A172 (cell line): ENCODE results near the gene DARS1. TPM values are rescaled to one million over a fixed set of nuclear protein-coding genes. Genes with fewer than 3 reads are reported as not detected.
A peak's percentile ranks its signal among the peaks of the same experiment; 100 is the strongest.
"Not testable (repeated sequence)": the region's sequence is repeated elsewhere in the genome, so short reads cannot be mapped to it uniquely, and the experiment has no call there.

ENCODE experiments used
- DNase-seq: peaks from one replicate; pipeline ENCODE4 v3.0.0-alpha.2; 2015; ENCODE audit warnings: low spot score
- total RNA-seq: library from RNA; depleted of rRNA; stranded (reverse); fragments of >200 nt; shearing (Covaris generic); gene quantifications from 2 replicates; pipeline ENCODE4 v1.2.3, GENCODE V29; 2014

Gene DARS1
- total RNA-seq, 1 experiment from 2014 or later: 134 TPM

GRCh38 chr2:135945526-135945925 lies 39.9 kb downstream of the DARS1 start:
- DNase-seq: no peak

GRCh38 chr2:135944625-135945024 lies 40.8 kb downstream of the DARS1 start:
- DNase-seq: no peak

- no peak for DNase-seq
These were observed 42.3 kb downstream of the DARS1 start for GRCh38 chr2:135942936-135943688.

GRCh38 chr2:135936524-135936923 lies 48.9 kb downstream of the DARS1 start:
- no peak for DNase-seq

GRCh38 chr2:135935914-135936313 lies 49.5 kb downstream of the DARS1 start:
- DNase-seq: no peak

DNA sequence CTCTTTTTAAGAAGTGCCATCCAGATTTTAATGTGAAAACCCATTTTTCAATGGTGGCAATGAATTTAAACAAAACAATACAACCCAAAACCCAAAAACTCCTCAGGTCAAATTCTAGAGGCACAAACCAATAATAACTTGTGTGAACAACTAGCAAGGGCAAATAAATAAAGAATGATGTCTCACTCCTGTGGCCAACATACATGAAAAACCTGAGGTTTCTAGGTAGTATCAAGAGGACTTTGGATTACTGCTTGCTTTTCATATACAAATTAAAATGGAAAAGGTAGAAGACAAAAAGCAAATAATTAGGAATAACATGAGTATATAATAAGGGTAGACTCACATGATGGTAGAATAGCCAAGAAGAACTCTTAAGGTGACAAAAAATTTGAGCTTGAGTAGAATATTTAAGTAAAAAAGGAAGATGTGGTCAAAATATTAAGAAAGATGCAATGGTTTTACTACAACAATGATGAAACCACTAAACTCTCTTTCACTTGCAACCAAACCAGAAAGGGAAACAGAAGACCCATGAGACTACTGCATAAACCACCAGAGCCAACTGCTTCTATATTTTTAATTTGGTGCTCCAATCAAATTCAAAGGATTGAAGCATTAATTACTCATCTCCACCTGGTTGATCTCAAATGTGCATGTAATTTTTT lies 53.5 kb downstream of the DARS1 start:
- DNase-seq: no peak

GRCh38 chr2:135926605-135927004 lies 58.8 kb downstream of the DARS1 start:
- no peak for DNase-seq

GRCh38 chr2:135925571-135925970 lies 59.9 kb downstream of the DARS1 start:
- no peak for DNase-seq

- DNase-seq: peak; percentile 40
These were observed 69.2 kb downstream of the DARS1 start for GRCh38 chr2:135916207-135916606.

GRCh38 chr2:135914485-135914884 lies 70.9 kb downstream of the DARS1 start:
- no peak for DNase-seq

GRCh38 chr2:135913727-135914365 lies 71.6 kb downstream of the DARS1 start:
- peak; percentile 55 for DNase-seq

DNA sequence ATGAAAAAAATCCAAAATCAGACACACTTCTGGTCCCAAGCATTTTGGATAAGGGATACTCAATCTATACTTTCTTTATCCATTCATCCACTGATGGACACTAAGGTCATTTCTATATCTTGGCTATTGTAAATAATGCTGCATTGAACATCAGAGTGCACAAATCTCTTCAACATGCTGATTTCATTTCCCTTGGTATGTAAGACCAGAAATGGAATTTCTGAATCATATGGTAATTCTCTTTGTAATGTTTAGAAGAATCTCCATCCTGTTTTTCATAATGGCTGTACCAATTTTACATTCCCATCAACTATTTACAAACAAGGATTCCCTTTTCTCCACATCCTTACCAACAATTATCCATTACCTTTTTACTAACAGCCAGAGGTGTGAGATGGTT lies 75.5 kb downstream of the DARS1 start:
- no peak for DNase-seq

GRCh38 chr2:135905679-135906078 lies 79.7 kb downstream of the DARS1 start:
- no peak for DNase-seq

DNA sequence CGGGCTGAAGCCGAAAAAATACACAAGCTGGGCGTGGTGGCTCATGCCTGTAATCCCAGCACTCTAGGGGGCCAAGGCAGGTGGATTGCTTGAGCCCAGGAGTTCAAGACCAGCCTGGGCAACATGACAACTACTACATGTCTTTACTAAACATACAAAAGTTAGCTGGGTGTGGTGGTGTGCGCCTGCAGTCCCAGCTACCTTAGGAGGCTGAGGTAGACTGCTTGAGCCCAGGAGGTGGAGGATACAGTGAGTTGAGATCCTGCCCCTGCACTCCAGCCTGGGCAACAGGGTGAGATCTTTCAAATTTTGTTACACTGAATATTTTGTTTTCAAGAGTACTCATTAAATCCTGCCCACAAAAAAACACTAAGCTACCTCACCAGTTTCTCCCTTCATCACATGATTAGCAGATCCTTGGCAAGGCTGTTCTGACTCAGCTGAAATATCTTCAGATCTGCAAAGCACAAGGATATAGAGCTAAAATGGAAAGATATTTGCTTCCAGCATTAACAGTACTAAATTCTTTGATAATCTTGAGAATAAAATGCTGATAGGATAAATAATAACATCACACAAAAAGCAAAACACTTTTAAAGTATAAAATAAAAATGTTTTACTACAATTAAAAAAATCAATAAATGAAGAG lies 81.0 kb downstream of the DARS1 start:
- DNase-seq: peak; percentile 61

DNA sequence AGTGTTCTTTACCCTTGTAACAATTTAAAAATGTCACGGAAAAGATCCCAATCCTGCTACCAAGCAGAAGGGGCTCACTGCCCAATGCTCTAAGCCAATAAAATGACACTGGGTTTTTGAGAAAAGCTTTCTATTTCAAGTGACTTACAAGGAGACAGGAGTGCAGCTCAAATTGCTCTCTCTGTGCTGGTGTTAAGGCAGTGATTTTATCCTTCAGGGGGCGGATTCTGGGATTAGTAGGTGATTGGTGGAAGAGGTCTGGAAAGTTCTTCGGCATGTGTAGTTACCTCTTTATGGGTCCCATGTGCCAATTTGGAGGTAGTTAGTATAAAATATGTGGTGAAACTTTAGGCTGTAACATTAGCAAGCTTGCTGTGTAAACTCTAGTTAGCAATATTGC lies 81.8 kb downstream of the DARS1 start:
- no peak for DNase-seq

DNA sequence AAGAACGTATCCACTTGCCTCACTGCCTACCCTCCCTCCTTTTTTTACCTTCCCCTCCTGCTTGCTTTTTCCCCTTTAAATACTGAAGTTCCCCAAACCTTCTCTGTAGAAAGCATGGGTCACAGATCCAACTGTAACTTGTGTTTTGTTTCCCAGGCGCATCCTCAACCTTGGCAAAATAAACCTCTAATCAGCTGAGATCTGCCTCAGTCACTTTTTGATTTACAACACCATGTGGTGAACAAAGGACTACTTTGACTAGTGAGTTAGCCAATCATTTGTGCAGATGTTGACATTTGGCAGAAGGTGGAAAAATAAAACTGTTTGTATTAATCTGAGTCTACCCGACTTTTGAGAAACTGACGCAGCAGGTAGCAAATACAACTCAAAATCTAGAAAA lies 85.9 kb downstream of the DARS1 start:
- DNase-seq: no peak

DNA sequence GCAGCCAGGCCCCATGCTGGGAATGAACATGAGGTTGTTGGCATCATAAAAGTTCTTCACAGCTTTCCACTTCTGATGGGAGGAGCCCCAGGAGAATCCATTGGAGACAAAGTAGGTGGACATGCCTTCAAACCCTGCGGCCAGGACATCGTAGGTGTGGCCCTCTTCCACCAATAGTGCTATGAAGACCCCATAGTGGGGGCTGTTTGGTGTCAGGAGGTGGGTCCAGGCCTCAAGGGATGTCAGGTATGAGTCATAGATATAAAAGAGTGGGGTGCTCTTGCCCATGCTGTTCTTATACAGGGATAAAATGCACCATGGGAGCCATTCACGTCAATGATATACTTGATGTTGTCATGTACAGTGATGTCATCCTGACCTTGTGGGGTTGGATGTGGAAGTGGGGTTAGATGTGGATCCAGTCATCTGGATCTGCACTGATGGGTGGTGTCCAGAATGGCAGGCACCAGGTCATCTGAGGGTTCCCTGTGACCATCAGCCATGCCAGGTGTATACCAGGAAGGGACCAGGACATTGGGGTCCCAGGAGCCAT lies 87.1 kb downstream of the DARS1 start:
- no peak for DNase-seq

GRCh38 chr2:135894930-135895329 lies 90.5 kb downstream of the DARS1 start:
- DNase-seq: no peak

- DNase-seq: no peak
These were observed 92.0 kb downstream of the DARS1 start for GRCh38 chr2:135893374-135893794.

- no peak for DNase-seq
These were observed 94.6 kb downstream of the DARS1 start for GRCh38 chr2:135890835-135891234.

DNA sequence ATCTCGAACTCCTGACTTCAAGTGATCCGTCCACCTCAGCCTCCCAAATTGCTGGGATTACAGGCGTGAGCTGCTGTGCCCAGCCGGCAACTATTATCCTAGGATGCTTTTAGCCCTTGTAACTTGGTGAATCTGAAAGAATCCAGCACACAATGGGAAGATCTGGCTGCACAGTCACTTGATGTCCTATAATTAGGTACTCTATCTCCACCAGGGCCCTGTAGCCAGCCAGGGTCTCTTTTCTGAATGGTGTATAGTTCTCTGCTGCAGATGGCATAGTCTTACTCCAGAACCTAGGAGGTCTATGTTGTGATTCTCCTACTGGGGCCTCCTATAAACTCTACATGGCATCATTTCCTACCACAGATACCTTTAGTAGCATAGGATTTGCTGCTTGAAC lies 95.3 kb downstream of the DARS1 start:
- DNase-seq: no peak

- not testable (repeated sequence) for DNase-seq
These were observed 96.8 kb downstream of the DARS1 start for GRCh38 chr2:135888587-135888986.
